ENCODE results near the gene HNRNPL. TPM values are rescaled to one million over a fixed set of nuclear protein-coding genes. Genes with fewer than 3 reads are reported as not detected.
"Not testable (repeated sequence)": the region's sequence is repeated elsewhere in the genome, so short reads cannot be mapped to it uniquely, and the experiment has no call there.

The HNRNPL gene
- total RNA-seq, 2 donors from 2014 or later: 179 to 185 TPM

DNA sequence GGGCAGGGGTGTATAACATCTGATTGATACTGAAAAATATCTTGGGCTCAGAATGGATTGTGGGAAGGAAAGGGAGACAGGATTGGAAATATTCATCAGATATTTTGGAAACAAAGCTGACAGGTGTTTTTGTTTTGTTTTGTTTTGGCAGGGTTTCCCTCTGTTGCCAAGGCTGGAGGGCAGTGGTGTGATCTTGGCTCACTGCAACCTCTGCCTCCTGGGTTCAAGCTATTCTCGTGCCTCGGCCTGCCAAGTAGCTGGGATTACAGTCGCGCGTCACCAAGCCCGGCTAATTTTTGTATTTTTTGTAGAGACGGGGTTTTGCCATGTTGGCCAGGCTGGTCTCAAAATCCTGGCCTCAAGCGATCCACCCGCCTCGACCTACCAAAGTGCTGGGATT, 23.6 kb upstream of the HNRNPL start:
- intact Hi-C loops (cut with DNase I); ATAC-seq; DNase-seq: not testable (repeated sequence)

DNA sequence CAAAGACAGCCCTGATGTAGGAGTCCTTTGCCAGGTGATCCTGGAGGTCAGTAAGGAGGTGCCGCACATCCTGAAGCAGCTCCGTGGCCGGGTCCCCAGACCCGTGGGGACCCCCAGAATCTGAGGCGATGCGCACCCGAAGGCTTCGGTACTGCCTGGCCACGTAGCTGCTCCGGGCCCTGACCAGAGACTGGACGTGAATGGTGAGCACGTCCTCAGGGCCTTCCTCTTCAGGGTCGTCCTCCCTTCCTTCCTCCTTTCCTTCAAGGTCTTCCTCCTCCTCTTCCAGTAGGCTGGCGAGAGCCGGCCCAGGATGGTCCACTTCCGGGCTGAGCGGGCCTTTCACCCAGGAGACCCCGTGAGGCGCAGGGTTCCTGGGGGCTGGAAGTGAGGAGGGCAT, 20.8 kb upstream of the HNRNPL start:
- ATAC-seq: no peak
- intact Hi-C loops (cut with DNase I): no loop called here

DNA sequence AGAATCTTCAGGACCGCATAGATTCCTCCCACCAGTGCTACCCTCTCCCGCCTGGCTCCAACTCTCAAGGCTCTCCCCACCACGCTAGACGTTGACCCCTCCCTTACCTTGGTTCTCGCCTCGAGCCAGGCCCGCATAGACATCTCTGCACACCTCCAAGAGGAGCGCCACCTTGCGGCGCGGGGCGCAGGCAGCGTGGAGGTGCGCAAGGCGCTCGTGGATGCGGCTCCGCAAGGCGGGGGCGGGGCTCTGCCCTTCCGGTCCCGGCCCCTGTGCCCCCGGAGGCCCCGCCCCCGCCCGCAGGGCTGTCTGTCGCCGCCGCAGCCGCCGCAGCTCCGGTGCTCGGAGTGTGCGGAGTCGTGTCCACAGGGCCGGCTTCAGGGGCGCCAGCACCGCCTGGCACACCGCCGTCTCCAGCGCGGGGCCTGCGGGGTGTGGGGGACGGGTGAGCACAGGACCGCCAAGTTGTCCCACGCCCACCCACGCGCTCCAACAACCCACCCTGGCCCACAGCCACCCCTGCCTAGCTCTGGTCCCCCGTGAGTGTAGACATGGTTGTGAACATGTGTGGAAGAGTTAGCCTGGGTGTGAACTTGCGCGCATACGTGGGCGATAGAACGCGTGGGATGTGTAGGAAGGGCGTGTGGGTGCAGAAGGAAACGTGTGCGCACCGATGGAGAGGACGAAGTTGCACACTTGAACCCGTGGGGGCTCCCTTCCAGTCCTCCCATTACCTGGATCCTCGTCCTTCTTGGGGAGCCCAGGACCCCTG, 20.2 kb upstream of the HNRNPL start:
- peak; percentile 91 for DNase-seq
- peak; percentile 94 to 97 for ATAC-seq
- intact Hi-C loops (cut with DNase I): no loop called here

More for the DNA sequence above, 20.8 kb upstream of the HNRNPL start:
- DNase-seq: no peak

DNA sequence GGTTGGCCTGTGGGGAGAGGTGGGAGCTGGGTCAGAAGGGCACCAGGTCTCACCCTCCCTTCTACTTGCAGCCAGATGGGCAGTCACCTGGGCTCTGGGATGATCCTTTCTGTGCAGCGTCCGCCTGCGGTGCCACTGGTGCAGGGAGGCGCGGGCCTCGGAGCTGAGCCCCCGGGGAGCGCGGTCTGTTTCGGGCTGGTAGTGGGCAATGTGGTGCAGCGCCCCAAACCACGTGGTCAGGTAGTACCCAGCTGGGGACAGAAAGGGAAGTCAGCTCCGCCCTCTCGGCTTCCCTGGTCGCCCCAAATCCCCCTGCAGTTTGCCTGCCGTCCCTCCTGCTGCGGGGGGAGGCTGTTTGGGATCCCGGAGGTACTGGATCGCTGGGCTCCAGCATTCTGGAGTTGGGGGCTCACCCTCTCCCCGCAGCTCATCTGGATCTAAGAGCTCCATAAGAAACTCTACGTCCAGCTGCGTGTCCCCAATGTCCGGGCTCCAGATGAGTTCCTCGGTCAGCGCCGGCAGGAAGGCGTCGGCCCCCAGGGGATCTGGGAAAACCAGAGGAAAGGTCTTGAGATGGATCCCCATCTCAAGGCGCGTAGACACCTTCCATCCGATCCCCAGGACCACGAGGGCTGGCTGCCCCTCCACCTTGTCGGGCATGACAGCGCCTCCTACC, 19.5 kb upstream of the HNRNPL start:
- ATAC-seq (peak; percentile 13 to 32), DNase-seq (peak; percentile 37)
- intact Hi-C loops (cut with DNase I): no loop called here

DNA sequence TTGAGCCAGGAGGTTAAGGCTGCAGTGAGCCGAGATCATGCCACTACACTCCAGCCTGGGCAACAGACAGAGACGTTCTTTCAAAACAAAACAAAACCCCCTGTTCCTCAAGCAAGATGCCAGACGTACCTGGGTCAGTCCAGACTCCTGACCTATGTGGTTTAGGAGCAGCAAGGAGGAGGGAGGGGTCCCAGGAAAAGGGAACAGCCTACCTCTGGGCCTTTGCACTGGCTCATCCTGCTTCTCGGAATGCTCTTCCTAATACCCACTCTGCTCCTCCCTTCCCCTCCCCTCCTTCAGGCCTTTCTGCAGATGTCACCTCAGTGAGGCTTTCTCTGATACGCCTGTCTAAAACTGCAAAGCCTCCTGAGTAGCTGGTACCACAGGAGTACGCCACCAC, 18.8 kb upstream of the HNRNPL start:
- ATAC-seq: no peak
- intact Hi-C loops (cut with DNase I): no loop called here

DNA sequence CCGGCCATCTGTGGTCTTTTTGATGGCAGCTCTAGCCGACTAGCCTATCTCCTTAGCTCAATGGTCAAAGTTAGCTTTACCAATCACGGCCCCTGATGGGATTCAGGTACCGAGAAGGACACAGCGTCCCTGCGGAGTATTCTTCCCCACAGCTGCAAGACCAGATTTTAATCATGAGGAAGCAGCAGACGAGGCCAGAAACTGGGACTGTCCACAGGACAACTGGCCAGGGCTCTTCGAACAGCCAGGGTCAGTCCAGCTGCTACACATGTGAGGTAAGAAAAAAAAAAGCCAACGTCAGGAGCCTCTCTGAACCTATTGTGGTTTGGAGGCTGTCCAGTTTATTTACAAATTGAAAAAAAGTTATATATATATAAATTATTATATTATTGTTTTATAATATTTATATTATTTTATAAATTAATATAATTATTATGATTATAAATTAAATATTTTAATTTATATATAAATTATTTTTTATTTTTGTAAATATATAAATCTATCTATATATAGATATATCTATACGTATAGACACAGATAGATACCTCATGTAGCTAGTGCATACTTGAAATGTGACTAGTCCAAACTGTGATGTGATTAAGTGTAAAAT, 17.5 kb upstream of the HNRNPL start:
- DNase-seq: no peak
- intact Hi-C loops (cut with DNase I): no loop called here
- ATAC-seq: no peak

More for the DNA sequence above, 18.8 kb upstream of the HNRNPL start:
- no peak for DNase-seq

DNA sequence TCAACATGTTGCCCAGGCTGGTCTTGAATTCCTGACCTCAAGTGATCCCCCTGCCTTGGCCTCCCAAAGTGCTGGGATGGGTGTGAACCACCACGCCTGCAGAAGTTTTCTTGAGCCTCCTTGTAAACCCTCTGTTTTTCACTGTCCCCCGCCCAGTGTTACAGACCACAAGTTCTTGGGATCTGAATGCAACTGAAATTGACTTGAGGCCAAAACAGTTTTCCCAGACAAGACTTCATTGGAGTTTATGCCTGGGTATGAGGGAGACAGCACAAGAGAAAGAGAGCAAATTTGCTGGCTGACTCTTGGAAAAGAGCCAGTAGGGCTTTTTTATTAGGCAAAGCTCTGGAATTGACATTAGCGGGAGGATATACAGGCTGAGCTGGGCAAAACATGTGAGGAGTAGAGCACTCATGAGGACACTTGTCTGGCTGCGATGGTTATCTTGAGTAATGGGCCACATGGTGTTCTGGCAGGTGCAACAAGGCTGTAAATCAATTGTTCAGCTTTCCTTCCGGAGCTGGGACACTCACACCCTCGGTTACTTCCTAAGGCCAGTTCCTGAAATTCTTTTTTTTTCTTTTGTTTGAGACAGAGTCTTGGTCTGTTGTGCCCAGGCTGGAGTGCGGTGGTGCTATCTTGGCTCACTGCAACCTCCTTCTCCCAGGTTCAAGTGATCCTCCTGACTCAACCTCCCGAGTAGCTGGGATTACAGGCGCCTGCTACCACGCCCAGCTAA, 12.7 kb upstream of the HNRNPL start:
- ATAC-seq: peak; percentile 40 to 79
- intact Hi-C loops (cut with DNase I): no loop called here
- DNase-seq: no peak

DNA sequence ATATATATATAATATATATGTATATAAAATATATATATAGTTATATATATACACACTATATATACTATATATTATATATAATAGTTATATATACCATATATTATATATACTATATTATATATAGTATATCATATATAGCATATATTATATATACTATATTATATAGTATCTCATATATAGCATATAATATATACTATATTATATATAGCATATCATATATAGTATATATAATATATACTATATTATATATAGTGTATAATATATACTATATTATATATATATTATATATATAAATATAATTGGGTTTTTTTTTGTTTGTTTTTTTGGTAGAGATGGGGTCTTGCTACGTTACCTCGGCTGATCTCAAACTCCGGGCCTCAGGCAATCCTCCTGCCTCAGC, 11.6 kb upstream of the HNRNPL start:
- intact Hi-C loops (cut with DNase I): no loop called here
- no peak for DNase-seq
- no peak for ATAC-seq

DNA sequence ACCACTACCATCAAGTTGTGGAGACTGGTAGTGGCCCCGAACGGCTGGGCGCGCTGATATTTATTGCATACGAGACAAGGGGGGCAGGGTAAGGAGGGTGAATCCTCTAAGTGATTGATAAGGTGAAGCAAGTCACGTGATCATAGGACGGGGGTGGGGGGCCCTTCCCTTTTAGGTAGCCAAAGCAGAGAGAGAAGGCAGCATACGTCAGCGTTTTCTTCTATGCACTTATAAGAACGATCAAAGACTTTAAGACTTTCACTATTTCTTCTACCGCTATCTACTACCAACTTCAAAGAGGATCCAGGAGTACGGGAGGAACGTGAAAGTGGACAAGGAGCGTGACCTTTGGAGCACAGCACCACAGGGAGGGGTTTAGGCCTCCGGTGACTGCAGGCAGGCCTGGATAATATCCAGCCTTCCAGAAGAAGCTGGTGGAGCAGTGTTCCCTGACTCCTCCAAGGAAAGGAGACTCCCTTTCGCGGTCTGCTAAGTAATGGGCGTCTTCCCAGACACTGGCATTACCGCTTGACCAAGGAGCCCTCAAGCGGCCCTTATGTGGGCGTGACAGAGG, 9.9 kb upstream of the HNRNPL start:
- DNase-seq; ATAC-seq; intact Hi-C loops (cut with DNase I): not testable (repeated sequence)

DNA sequence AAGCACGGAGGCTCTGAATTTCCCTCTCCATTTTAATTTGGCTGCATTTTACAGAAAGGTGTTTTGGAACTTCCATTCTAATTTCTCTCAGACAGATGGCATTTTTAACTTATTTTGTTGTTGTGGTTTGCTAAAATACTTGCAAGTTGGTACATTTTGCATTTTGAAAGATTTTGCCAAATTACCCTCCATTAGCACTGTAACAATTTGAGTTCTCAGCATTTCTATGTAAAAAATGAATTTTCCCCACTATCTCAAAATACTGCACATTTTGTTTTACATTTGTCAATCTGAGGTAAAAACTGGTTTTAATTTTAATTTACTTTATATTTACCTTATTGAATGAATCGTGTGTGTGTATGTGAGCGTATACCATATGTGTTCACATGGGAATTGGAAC, 7.0 kb upstream of the HNRNPL start:
- ATAC-seq: no peak
- no peak for DNase-seq
- intact Hi-C loops (cut with DNase I): no loop called here

DNA sequence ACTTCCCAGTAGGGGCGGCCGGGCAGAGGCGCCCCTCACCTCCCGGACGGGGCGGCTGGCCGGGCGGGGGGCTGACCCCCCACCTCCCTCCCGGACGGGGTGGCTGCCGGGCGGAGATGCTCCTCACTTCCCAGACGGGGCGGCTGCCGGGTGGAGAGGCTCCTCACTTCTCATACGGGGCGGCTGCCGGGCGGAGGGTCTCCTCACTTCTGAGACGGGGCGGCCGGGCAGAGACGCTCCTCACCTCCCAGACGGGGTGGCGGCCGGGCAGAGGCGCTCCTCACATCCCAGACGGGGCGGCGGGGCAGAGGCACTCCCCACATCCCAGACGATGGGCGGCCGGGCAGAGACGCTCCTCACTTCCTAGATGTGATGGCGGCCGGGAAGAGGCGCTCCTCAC, 6.0 kb upstream of the HNRNPL start:
- DNase-seq; ATAC-seq; intact Hi-C loops (cut with DNase I): not testable (repeated sequence)

DNA sequence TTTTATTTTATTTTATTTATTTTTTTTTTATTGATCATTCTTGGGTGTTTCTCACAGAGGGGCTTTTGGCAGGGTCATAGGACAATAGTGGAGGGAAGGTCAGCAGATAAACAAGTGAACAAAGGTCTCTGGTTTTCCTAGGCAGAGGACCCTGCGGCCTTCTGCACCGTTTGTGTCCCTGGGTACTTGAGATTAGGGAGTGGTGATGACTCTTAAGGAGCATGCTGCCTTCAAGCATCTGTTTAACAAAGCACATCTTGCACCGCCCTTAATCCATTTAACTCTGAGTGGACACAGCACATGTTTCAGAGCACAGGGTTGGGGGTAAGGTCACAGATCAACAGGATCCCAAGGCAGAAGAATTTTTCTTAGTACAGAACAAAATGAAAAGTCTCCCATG, 5.2 kb upstream of the HNRNPL start:
- ATAC-seq; DNase-seq; intact Hi-C loops (cut with DNase I): not testable (repeated sequence)

DNA sequence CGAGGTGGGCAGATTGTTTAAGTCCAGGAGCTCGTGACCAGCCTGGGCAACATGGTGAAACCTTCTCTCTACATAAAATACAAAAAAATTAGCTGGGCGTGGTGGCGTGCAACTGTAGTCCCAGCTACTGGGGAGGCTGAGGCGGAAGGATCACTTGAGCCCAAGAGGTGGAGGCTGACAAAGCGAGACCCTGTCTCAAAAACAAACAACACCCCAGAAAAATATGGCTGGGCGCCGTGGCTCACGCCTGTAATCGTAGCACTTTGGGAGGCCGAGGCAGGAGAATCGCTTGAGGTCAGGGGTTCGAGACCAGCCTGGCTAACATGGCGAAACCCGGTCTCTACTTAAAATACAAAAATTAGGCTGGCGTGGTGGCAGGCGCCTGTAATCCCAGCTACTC, 3.4 kb upstream of the HNRNPL start:
- intact Hi-C loops (cut with DNase I): no loop called here
- no peak for DNase-seq
- no peak for ATAC-seq

DNA sequence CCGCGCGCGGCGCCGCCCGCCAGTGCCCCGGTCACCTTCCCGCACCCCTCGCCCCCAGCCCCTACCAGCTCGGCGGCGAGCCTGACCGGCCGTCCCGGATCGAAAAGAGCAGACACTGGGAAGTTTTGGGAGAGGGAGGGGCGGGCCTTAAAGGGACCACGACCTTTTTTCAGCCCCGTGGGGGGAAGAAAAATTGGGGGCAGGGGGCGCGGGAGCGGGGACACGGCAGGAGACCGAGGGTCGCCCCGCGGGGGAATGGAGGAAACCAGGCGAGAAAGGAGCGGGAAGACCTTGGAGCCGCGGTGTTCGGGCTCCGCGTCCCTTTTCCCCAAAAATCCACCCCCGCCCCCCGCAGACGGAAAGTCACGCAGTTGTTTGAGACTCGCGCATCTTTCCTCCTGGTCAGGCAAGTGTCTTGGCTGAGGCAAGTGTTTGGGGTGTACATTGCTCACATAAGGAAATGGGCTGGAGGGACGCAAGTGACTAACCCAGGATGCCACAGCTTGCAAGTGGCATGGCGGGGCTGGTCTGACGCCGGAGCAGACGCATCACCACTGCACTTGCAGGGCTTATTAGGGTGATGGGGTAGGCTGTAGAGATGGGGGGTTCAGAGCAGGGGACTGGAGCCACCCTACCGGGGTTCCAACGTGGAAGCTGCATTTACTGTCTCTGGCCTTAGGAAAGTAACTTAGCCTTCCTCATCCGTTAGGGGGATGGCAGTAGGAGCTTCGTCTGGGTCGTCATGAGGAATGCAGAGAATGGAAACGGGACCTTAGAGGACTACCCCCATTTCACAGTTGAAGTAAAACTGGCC, 2.7 kb upstream of the HNRNPL start:
- intact Hi-C loops (cut with DNase I): no loop called here
- DNase-seq: peak; percentile 79
- ATAC-seq: no peak

DNA sequence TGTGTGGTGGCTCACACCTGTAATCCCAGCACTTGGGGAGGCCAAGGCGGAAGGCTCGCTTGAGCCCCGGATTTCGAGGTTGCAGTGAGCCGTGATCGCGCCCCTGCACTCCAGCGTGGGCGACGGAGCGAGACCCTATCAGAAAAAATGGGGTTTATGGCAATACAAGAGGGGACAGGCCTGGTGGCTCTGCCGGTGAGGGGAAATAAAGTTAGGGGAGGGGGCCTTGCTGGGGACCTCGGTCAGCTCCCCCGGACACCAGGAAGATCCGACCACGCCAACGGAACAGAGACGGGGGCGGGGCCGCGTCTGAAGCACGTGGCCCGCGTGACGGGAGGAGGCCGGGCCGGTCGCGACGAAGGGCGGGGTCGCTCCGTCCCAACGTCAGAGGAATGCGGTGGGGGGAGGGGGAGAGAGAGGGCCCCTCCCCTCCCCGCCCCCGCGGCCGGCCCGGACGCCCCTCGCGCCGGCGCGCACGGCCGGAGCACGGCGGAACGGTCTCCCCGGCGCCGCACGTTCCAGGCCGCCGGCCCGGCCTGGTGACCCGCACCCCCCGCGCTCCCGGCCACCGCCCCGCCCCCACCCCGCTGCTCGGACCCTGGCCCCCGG, 1.9 kb upstream of the HNRNPL start:
- intact Hi-C loops (cut with DNase I): no loop called here
- peak; percentile 56 to 60 for ATAC-seq
- peak; percentile 96 for DNase-seq

DNA sequence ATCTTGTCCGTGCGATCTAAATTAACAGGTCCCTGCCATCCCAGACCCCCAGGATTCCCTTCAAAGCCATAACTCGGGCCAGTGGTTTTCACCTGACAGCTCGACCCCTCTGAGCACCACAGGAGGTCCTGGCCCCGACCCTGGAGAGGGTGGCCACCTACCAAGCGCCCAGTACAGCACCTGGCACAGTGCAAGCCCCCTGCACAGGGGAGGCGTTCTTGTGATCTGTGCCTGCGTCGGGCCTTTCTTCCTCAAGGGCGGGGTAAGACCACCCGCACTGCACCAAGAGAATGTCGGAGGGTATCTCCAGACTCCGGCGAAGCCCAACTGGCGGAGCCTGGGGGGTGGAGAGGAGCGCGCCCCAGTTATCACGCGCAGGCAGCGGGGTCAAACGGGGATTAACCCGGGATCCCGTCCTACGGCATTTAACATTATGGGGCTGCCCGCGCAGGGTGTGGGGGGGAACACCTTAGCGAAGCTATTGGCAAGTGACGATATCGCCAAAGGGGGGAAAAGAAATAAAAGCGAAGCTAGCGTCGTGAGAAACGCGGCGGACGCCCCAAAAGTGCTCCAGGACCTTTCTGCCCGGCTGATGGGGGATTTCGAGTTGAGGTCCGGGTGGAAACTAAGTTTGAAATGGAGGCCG, 1.3 kb upstream of the HNRNPL start:
- intact Hi-C loops (cut with DNase I): no loop called here
- ATAC-seq (no peak), DNase-seq (peak; percentile 44)

DNA sequence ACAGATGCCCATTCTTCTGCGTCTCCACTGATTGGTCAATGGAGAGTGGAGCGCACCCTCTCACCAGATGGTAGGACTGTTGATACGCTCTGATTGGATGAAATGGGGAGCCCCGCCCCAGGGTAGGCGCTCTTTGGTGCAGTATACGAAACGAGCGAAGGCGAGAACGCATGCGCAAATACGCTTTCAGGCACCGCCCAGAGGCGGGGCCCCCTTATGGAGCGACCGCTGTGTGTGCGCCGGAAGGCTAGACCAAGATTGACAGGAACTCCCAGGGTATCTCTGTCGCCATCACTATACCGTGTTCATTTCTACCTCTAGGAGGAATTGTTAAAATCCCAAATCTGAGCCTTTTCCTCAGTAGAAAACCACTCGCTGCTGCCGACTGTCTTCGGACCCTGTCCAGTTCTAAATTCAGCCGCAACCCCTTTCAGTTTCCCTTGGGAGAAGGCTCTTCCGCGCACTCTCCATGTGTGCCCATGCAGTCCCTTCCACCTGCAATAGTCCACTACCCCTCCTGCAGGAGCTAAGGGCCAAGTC, 720 bp upstream of the HNRNPL start:
- ATAC-seq: peak; percentile 84 to 88
- no peak for DNase-seq
- intact Hi-C loops (cut with DNase I): no loop called here

Measured in left cardiac atrium (tissue), 4 donors.